Spleen (tissue), 11 donors: ENCODE results near the gene IFT43. TPM values are rescaled to one million over a fixed set of nuclear protein-coding genes. Genes with fewer than 3 reads are reported as not detected.

Experiments
- DNase-seq: peaks from one replicate; pipeline ENCODE4 v3.0.0-alpha.2; 2020
- H3K27ac ChIP-seq, 8 donors: fragments of 200-600 bp; sonication (generic) in 7 of 8; 1 replicate in 4 of 8; 2 replicates in 4 of 8; pipeline versions ENCODE4 v1.5.0 to v1.8.0; 2016 to 2021; ENCODE audit warnings: inconsistent platforms in 4 of 8, mild to moderate bottlenecking in 4 of 8, moderate library complexity in 1 of 8
- H3K27me3 ChIP-seq, 7 donors: fragments of 200-600 bp; sonication (generic) in 6 of 7; replicated peaks in 1 of 7; 1 replicate in 4 of 7; 2 replicates in 3 of 7; pipeline versions ENCODE4 v1.5.0 to v1.8.0; 2016 to 2021; ENCODE audit warnings: inconsistent platforms in 3 of 7, mild to moderate bottlenecking in 1 of 7
- H3K36me3 ChIP-seq, 6 donors: fragments of 200-600 bp; sonication (generic) in 5 of 6; 1 replicate in 4 of 6; 2 replicates in 2 of 6; pipeline versions ENCODE4 v1.5.0 to v1.8.0; 2016 to 2021; ENCODE audit warnings: inconsistent platforms in 2 of 6
- H3K4me1 ChIP-seq, 6 donors: fragments of 200-600 bp; sonication (generic) in 5 of 6; 1 replicate in 3 of 6; 2 replicates in 3 of 6; pipeline versions ENCODE4 v1.5.0 to v1.8.0; 2016 to 2021; ENCODE audit warnings: inconsistent platforms in 3 of 6
- H3K4me3 ChIP-seq, 8 donors: fragments of 200-600 bp; sonication (generic) in 7 of 8; 1 replicate in 4 of 8; 2 replicates in 4 of 8; pipeline versions ENCODE4 v1.5.0 to v1.8.0; 2016 to 2021; ENCODE audit warnings: inconsistent platforms in 4 of 8, mild to moderate bottlenecking in 4 of 8, moderate library complexity in 2 of 8
- H3K9me3 ChIP-seq, 8 donors: fragments of 200-600 bp; sonication (generic) in 7 of 8; 1 replicate in 4 of 8; 2 replicates in 4 of 8; pipeline versions ENCODE4 v1.5.0 to v1.8.0; 2016 to 2021; ENCODE audit warnings: inconsistent platforms in 4 of 8
- POLR2A ChIP-seq, 3 donors: fragments of 450-650 bp; IDR thresholded peaks; one replicate each; pipeline ENCODE4 v1.5.1; 2017; ENCODE audit warnings: antibody characterized with exemption in 3 of 3, mild to moderate bottlenecking in 1 of 3
- POLR2AphosphoS5 ChIP-seq, 3 donors: sonication (generic); formaldehyde crosslinking; IDR thresholded peaks; one replicate each; pipeline ENCODE4 v1.5.1; 2017; ENCODE audit warnings: antibody characterized with exemption in 3 of 3
- WGBS, 5 donors: extraction: QIAGEN DNeasy Blood & Tissue Kit in 3 of 5; methylation state at CpG; one replicate each; pipeline versions ENCODE4 v1.1.5 to v1.1.7; 2013 to 2018; 5-methylcytosine and 5-hydroxymethylcytosine counted together
- intact Hi-C: fragments of 100-400 bp; cut with DNase I; formaldehyde crosslinking; loops from one replicate; pipeline ENCODE4 v1.15.0; 2023; ENCODE audit warnings: low total_unique reads
- polyA plus RNA-seq, 3 donors: library from polyadenylated mRNA; stranded (reverse); fragments of 200-250 nt; gene quantifications; one replicate each; pipeline ENCODE4 v1.2.1, GENCODE V29; 2013
- total RNA-seq, 7 donors: library from RNA; depleted of rRNA in 3 of 7; stranded (reverse); fragments of >200 nt in 3 of 7; fragmentation: NEBNext Ultra II Directional in 4 of 7; extraction: Animal tissue kit (Norgen Biotek cat#: 25700) in 4 of 7; gene quantifications; one replicate each; pipeline versions ENCODE4 v1.1.0 to v1.2.1, GENCODE V29; 2016 to 2021
- TF ChIP-seq, protein P1 (sequence below), 11 experiments: fragments of 200-600 bp in 7 of 11; fragments of 450-650 bp in 4 of 11; sonication (generic) in 4 of 11; IDR thresholded peaks in 8 of 11; conservative IDR thresholded peaks in 3 of 11; 1 replicate in 7 of 11; 2 replicates in 4 of 11; pipeline versions ENCODE4 v1.4.0 to v1.8.0; 2016 to 2021; ENCODE audit warnings: antibody characterized with exemption in 11 of 11, inconsistent platforms in 4 of 11, mild to moderate bottlenecking in 1 of 11
- donor health status: healthy with polysubstance abuse.
- donor health status: DM: no; HTN: no; CAD: no; lungs with moderate emphysema.
- donor health status: DM: no; HTN: no; CAD: no.
- donor health status: Bipolar disorder and iron deficiency.
- donor health status: healthy.
- donor health status: DM: no; HTN: no; CAD: no.
- donor health status: DM: yes; HTN: yes; CAD: no.

IFT43 gene
- total and polyA plus RNA-seq, 10 donors = 19.8 to 39.9 (median 27.4) TPM

DNA sequence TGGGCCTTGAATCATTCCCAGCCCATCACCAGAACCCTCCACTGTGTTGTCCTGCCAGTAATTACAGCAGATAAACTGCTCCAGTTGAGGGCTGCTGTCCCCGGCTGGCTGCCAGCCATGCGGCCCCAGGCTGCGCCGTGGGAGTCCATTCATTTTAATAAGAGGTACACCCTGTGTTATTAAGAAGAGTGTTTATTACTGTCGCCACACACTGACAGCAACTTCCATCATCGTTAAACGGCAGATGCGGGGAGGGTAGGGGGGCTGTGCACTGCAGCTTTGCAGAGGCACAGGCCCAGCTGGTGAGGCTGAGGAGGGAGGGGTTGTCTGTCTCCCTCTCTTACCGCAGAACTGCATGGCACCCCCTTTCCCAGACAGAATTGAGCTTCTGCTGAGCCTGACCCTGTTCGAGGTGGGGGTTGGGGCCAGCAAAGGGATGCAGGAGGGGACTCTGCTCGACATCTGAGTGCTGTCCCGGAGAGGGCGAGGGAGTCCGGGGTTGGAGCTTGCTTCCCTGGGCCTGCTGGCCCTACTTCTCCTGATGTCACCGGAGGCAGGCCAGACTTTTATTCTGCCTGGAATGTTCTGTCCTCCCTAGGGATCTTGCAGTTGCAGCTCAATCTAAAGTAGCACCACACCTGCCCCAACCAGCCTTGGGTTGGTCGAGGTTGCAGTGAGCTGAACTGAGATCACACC is 132.4 kb downstream of the IFT43 start:
- Histone ChIP-seq H3K4me1 (no peaks in the 10 kb centered on the region), H3K4me3 (no peak overlapping the region), H3K36me3 (no peaks in the 10 kb centered on the region), H3K9me3 (no peaks in the 10 kb centered on the region), H3K27ac (no peak overlapping the region), H3K27me3 (peaks cover 0 to 22% (median 0%) of the 10 kb centered on the region in 7 donors)
- WGBS, 5 donors = 60 to 71% (median 66%) methylated on average over 13 to 16 of the region's 16 CpGs
- intact Hi-C loops = no loop called here
- DNase-seq = no peak
- TF ChIP-seq POLR2A (IDR thresholded peaks at IDR 0.05) = no peak
- peak in 2 of 3 donors; percentile 25 to 44 for TF ChIP-seq POLR2AphosphoS5 (IDR thresholded peaks at IDR 0.05)
- TF ChIP-seq, protein P1, sequence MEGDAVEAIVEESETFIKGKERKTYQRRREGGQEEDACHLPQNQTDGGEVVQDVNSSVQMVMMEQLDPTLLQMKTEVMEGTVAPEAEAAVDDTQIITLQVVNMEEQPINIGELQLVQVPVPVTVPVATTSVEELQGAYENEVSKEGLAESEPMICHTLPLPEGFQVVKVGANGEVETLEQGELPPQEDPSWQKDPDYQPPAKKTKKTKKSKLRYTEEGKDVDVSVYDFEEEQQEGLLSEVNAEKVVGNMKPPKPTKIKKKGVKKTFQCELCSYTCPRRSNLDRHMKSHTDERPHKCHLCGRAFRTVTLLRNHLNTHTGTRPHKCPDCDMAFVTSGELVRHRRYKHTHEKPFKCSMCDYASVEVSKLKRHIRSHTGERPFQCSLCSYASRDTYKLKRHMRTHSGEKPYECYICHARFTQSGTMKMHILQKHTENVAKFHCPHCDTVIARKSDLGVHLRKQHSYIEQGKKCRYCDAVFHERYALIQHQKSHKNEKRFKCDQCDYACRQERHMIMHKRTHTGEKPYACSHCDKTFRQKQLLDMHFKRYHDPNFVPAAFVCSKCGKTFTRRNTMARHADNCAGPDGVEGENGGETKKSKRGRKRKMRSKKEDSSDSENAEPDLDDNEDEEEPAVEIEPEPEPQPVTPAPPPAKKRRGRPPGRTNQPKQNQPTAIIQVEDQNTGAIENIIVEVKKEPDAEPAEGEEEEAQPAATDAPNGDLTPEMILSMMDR (IDR thresholded peaks at IDR 0.05 in 8 of 11, conservative IDR thresholded peaks at IDR 0.05 in 3 of 11) = no peak

- intact Hi-C loops = no loop called here
- no peaks in the 10 kb centered on the region for H3K9me3 ChIP-seq
- peaks cover 0 to 15% (median 0%) of the 10 kb centered on the region in 7 donors for H3K27me3 ChIP-seq
- DNase-seq = no peak
- H3K4me1 ChIP-seq = no peaks in the 10 kb centered on the region
- no peak for TF ChIP-seq POLR2A (IDR thresholded peaks at IDR 0.05)
- TF ChIP-seq POLR2AphosphoS5 (IDR thresholded peaks at IDR 0.05) = no peak
- TF ChIP-seq, protein P1 (IDR thresholded peaks at IDR 0.05 in 8 of 11, conservative IDR thresholded peaks at IDR 0.05 in 3 of 11) = no peak
- no peaks in the 10 kb centered on the region for H3K36me3 ChIP-seq
- H3K4me3 ChIP-seq = no peak overlapping the region
- H3K27ac ChIP-seq = no peak overlapping the region
- WGBS, 5 donors = 65 to 88% (median 84%) methylated on average over 4 of the region's 4 CpGs
Observed at GRCh38 chr14:76118594-76118993, 133.0 kb downstream of the IFT43 start.

- no peaks in the 10 kb centered on the region for H3K9me3 ChIP-seq
- intact Hi-C loops = no loop called here
- no peak overlapping the region for H3K27ac ChIP-seq
- DNase-seq = no peak
- no peak overlapping the region for H3K4me3 ChIP-seq
- no peaks in the 10 kb centered on the region for H3K4me1 ChIP-seq
- WGBS, 5 donors = 68 to 89% (median 74%) methylated on average over 4 of the region's 4 CpGs
- H3K27me3 ChIP-seq = no peaks in the 10 kb centered on the region
- TF ChIP-seq POLR2A (IDR thresholded peaks at IDR 0.05) (no peak), POLR2AphosphoS5 (IDR thresholded peaks at IDR 0.05) (no peak)
- TF ChIP-seq, protein P1 (IDR thresholded peaks at IDR 0.05 in 8 of 11, conservative IDR thresholded peaks at IDR 0.05 in 3 of 11) = no peak
- no peaks in the 10 kb centered on the region for H3K36me3 ChIP-seq
Observed at GRCh38 chr14:76121089-76121748, 135.7 kb downstream of the IFT43 start.
